Measurements from ENCODE around the gene LMX1B.

The LMX1B gene

GRCh38 chr9:126682113-126682810 lies 68.5 kb downstream of the LMX1B start:
- no peak for DNase-seq

GRCh38 chr9:126682928-126683697 lies 69.4 kb downstream of the LMX1B start:
- DNase-seq, result no peak

- DNase-seq, result no peak
Observed at GRCh38 chr9:126683698-126684044, 69.9 kb downstream of the LMX1B start.

GRCh38 chr9:126684345-126684744 lies 70.6 kb downstream of the LMX1B start:
- DNase-seq, result no peak

- DNase-seq, result no peak
Observed at GRCh38 chr9:126684965-126685465, 71.3 kb downstream of the LMX1B start.

GRCh38 chr9:126687930-126688461 lies 74.3 kb downstream of the LMX1B start:
- no peak for DNase-seq

- DNase-seq, result no peak
Observed at GRCh38 chr9:126688617-126689016, 74.9 kb downstream of the LMX1B start.

GRCh38 chr9:126689027-126689825 lies 75.5 kb downstream of the LMX1B start:
- DNase-seq, result no peak

GRCh38 chr9:126690431-126691051 lies 76.8 kb downstream of the LMX1B start:
- DNase-seq, result peak; percentile 17 to 46

- DNase-seq, result no peak
Observed at GRCh38 chr9:126692041-126692758, 78.5 kb downstream of the LMX1B start.

GRCh38 chr9:126692759-126693427 lies 79.2 kb downstream of the LMX1B start:
- no peak for DNase-seq

GRCh38 chr9:126693428-126693944 lies 79.8 kb downstream of the LMX1B start:
- DNase-seq, result no peak

- no peak for DNase-seq
Observed at GRCh38 chr9:126694206-126695081, 80.7 kb downstream of the LMX1B start.

- DNase-seq, result no peak
Observed at GRCh38 chr9:126695186-126695585, 81.5 kb downstream of the LMX1B start.

GRCh38 chr9:126695701-126696400 lies 82.1 kb downstream of the LMX1B start:
- DNase-seq, result no peak

GRCh38 chr9:126696401-126697145 lies 82.8 kb downstream of the LMX1B start:
- no peak for DNase-seq

- no peak for DNase-seq
Observed at GRCh38 chr9:126697330-126697729, 83.6 kb downstream of the LMX1B start.

- DNase-seq, result no peak
Observed at GRCh38 chr9:126698251-126698650, 84.5 kb downstream of the LMX1B start.

GRCh38 chr9:126698756-126699155 lies 85.0 kb downstream of the LMX1B start:
- DNase-seq, result no peak
